ENCODE measurements around the gene SEC14L6.

- TF ChIP-seq, protein P1, sequence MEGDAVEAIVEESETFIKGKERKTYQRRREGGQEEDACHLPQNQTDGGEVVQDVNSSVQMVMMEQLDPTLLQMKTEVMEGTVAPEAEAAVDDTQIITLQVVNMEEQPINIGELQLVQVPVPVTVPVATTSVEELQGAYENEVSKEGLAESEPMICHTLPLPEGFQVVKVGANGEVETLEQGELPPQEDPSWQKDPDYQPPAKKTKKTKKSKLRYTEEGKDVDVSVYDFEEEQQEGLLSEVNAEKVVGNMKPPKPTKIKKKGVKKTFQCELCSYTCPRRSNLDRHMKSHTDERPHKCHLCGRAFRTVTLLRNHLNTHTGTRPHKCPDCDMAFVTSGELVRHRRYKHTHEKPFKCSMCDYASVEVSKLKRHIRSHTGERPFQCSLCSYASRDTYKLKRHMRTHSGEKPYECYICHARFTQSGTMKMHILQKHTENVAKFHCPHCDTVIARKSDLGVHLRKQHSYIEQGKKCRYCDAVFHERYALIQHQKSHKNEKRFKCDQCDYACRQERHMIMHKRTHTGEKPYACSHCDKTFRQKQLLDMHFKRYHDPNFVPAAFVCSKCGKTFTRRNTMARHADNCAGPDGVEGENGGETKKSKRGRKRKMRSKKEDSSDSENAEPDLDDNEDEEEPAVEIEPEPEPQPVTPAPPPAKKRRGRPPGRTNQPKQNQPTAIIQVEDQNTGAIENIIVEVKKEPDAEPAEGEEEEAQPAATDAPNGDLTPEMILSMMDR (IDR thresholded peaks at IDR 0.05 in 4 of 5, conservative IDR thresholded peaks at IDR 0.05 in 1 of 5), result no peak
- TF ChIP-seq POLR2A (IDR thresholded peaks at IDR 0.05), result no peak
These were observed 36.4 kb upstream of the SEC14L6 start for GRCh38 chr22:30582788-30583545.
